Jurkat, Clone E6-1 (cell line): Measurements from ENCODE around the gene TMEM221.

Source experiments
- DNase-seq: peaks from one replicate; pipeline ENCODE4 v3.0.0-alpha.2; 2011; ENCODE audit warnings: low read depth, low spot score
- H3K4me3 ChIP-seq: 2 replicates; pipeline ENCODE4 v1.5.1; 2011; ENCODE audit warnings: mild to moderate bottlenecking, low read length, control low read depth, moderate library complexity

Gene TMEM221

DNA sequence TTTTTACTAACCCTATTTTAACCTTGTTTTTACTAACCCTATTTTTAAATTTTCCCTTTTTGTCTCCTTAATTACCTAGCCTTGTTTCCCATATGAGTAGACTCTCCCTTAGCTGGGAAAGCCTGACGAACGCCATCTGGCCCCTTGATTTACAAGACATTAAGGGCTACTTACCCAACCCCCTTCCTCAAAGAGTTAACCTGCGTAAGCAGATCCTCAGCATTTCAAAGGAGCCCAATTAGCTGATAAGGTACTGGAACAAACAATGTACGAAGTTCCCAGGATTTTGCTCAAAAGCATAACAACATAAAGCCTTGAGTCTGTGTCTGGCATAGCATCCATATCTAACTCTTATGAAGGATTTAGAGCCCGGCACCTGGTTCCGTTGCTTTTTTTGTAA is 33.3 kb downstream of the TMEM221 start:
- no peak for DNase-seq
- H3K4me3 ChIP-seq, result no peak overlapping the region

DNA sequence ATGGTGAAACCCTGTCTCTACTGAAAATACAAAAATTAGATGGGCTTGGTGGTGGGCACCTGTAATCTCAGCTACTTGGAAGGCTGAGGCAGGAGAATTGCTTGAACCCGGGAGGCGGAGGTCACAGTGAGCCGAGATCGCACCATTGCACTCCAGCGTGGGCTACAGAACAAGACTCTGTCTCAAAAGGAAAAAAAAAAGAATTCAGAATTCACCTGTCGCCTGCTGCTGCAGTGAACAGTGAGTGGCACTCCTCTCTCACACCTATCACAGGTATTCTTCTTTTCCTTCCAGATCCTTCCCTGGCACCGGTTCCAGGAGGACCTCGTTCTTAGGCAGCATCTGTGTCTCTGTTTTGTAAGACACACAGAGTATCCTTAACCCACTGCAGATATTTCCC is 34.4 kb downstream of the TMEM221 start:
- H3K4me3 ChIP-seq, result no peak overlapping the region
- DNase-seq, result no peak

DNA sequence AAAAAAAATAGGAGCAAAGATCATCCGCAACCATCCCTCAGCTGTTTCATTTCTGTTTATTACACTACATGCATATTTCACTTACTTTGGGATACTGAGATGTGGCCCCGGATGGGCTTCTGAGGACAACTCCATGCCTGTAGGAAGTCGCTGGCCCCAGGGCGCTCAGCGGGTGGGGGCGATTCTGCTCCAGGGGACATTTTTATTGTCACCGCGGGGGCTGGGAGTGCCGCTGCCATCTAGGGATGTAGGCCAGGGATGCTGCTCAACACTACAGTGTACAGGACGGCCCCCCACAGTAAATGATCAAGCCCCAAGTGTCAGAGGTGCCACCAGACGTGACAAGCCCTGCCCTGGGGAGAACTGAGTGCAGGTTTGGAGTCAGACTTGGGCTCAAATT is 36.7 kb downstream of the TMEM221 start:
- no peak for DNase-seq
- H3K4me3 ChIP-seq, result no peak overlapping the region

DNA sequence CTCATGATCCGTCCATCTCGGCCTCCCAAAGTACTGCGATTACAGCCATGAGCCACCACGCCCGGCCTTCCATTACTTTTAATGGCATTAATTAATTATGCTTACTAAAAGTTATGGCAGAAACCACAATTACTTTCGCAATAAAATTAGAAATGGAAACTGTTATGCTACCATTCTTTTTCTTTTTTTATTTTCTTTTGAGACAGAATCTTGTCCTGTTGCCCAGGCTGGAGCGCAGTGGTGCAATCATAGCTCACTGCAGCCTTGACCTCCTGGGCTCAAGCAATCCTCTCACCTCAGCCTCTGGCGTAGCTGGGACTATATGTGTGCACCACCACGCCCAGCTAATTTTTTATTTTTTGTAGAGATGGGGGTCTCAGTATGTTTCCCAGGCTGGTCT is 38.5 kb downstream of the TMEM221 start:
- H3K4me3 ChIP-seq, result no peak overlapping the region
- no peak for DNase-seq

DNA sequence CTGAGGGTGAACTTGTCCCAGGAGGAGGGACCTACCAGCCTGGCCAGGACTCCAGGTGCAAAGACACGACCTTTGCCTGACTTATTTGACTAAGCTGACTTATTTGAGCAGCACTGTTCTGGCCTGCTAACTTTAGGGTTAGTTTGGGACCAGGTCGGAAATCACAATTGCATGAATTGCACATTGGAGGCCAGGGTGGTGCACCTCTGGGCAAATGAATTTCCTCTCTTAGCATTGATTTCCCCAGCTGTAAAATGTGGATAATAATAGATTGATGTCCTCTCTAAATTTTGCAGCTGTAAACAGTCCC is 41.6 kb downstream of the TMEM221 start:
- H3K4me3 ChIP-seq, result peak overlapping the region; percentile 63

DNA sequence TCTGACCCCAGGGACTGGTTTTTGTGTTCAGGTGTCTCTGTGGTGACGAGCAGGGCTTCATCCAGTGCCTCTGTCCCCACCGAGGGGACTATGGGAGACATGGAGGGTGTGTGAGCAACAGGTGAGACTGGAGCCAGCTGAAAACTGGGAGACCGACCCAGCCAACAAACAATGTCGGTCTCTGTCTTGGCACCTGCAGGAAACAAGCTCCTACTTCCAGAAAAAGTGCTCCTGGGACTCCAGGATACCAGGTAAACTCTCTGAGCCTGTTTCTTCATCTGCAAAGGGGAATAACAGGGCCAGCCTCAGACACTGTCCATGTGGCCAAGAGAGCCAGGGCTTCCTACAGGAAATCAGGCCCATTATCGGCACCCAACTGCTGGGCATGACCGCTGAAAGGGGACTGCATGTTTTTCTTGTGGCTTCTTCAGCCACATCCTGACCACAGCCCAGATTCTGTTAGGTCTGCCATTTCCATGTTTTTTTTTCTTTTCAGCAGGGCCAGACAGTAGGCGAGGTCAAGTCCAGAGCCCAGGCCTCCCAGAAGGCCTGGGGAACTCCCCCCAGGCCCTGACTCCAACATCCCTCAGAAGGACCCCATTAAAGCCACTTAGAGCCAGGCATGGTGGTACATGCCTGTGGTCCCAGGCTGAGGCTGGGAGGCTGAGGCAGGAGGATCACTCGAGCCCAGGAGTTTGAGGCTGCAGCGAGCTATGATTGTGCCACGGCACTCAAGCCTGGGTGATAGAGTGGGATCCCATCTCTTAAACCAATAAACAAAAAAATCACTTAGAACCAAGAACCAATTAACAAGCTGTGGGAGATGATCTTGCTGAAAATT is 42.2 kb downstream of the TMEM221 start:
- DNase-seq, result peak; percentile 37
- H3K4me3 ChIP-seq, result peak overlapping the region; percentile 63

More for the DNA sequence above, 41.6 kb downstream of the TMEM221 start:
- DNase-seq, result no peak

DNA sequence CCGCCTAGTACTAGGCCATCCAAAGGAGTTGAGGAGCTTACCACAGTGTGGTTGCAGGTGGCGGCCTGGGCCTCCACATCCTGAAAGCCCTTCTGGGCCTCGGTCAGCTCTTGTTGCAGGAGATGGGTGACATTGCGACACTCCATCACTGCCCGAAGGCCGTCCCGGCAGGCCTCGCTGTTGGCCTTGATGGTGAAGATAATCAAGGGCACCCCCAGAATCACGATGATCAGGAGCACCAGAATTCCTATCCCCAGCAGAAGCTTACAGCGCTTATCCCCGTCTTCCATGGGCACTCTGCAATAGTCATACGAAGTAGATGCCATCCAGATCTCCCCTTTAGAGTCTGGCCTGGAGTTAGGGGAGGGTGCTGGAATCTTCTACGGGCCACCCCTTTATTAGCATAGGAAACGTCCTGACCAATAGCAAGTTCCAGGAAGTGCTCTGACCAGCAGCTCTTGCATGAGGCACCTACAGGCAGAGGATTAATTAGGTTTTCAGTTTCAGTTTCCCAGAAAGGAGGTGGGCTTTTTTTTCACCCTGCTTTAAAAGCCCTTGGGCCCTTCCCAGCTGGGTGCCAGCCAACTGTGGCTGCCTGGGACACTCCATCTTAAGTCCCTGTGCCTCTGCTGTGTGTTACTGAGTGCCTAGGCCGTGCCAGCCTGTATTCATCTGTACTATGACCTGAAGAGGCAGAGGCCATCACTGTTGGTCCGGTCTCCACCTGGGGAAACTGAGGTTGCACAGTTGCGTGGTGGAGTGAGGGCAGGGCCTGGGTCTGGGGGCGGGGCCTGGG is 43.0 kb downstream of the TMEM221 start, which contains the start of gene BST2:
Gene BST2 (minus strand): TSS at position 381 of the 796 bp plus-strand sequence. CDS start 55 bp downstream, at position 326.
- DNase-seq, result peak; percentile 81
- H3K4me3 ChIP-seq, result peak within 1 kb of the TSS; percentile 63

DNA sequence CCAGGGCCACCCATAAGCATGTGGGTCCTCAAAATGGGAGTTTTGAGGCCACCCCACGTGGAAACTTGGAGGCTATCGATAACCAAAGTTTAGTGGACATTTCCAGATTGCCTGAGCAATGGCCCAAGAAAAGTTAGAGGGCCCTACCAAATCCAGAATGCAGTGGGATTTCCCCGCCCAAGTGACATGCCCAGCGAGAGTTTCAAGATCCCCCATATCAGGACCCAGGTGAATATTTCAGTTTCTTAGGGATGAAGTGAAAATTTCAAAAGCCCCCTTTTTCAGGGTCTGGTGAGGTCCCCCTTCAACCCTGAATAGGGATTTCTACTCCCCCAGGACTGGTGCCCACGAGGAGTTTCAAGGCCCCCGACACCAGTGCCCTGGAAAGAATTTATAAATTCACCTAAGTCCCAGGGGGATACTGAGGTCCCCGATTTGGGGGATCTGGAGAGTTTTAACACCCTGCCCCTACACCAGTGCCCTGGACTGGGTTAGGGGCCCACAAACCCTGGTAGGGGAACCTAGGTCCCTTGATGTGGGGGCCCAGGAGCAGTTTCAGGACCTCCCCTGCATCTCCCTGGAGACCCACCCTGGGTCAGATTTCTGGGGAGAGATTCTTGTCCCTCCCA is 43.7 kb downstream of the TMEM221 start:
- DNase-seq, result no peak
- H3K4me3 ChIP-seq, result peak overlapping the region; percentile 63

DNA sequence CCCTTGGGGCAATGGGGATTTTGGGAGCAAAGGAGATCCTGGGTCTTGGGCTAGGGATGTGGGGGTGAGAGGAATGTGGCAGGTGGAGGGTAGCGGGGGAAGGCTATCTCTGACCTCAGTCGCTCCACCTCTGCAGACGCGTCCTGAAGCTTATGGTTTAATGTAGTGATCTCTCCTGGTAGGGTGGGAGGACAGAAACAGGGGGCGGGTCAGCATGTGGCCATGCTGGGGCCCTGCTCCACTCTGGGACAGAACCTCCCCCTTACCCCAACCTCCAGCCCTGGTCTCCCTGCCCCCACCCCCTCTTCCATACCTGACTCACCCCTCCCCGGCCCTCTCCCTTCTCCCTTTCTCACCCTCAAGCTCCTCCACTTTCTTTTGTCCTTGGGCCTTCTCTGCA is 44.5 kb downstream of the TMEM221 start:
- no peak for DNase-seq
- no peak overlapping the region for H3K4me3 ChIP-seq

DNA sequence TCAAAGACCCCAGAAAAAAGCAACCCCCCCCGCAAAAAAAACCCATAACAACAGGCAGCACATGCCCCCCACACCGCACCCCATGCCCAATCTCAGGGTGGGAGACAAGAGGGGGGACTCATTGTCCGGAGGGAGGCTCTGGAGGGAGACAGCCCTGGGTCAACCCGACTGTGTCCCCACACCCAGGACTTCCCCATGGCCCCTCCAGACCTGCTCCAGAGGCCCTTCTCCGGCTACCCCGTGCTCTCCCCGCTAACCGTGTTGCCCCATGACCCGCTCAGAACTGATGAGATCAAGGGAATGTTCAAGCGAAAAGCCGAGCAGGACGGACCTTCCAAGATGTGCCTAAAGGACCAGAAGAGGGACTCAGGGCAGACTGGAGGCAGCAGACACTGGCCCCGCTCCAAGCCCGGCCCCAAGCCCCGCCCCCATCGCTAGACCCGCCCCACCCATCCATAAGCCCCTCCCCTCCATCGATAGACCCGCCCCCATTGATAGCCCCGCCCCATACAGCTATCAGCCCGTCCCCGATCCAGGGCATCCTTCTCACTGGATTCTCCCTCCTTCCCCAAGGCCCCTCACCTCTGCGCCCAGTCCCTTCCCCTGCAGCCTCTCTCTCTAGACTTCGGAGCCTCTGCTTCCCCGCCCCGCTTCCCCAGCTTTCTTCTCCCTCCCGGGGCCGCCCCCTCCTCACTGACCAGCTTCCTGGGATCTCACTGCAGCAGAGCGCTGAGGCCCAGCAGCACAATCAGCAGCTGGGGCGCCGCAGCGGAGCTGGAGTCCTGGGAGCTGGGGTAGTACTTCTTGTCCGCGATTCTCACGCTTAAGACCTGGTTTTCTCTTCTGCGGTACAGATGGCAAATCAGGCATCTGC is 45.2 kb downstream of the TMEM221 start:
- no peak overlapping the region for H3K4me3 ChIP-seq

DNA sequence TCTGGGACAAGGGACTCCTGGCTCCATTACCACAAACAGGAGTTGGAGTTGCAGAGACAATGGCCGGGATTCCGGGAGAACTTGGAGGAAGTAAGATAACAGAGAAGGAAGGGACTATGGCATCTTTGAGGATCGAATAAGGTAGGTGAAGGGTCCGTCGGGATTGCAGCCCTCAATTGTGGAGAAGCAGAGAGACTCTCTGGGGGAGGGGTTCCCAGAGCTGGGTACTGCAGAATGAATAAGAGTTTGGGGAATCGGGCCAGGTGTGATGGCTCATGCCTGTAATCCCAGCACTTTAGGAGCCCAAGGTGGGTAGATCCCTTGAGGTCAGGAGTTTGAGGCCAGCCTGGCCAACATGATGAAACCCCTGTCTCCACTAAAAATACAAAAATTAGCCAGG is 46.8 kb downstream of the TMEM221 start:
- no peak overlapping the region for H3K4me3 ChIP-seq
- no peak for DNase-seq

More for the DNA sequence above, 45.2 kb downstream of the TMEM221 start:
- DNase-seq, result no peak

DNA sequence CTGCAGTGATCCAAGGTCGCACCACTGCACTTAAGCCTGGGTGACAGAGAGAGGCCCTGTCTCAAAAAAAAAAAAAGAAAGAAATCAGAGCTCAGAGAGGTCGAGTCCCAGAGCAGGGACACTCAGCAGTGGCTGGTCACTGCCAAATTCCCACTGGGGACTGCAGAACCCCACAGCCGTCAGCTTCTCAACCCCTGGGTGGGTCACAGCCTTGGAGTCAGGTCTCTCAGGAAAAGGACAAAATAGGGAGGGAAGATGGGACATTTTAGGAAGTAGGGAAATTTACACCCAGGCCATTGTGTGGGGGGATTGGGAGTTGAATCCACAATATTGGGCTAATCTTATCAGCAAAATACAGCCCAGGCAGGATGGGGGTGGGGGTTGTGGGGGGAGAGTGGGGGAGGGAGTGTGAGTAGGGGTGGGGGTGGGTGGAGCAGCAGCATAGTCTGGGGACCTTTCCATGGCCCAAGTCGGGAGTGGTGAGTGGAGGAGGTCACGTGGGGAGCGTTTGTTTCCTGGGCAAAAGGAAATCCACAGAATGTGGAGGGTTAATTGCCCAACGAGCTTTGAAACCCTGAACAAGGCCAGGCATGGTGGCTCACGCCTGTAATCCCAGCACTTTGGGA is 49.5 kb downstream of the TMEM221 start:
- H3K4me3 ChIP-seq, result no peak overlapping the region
- no peak for DNase-seq

DNA sequence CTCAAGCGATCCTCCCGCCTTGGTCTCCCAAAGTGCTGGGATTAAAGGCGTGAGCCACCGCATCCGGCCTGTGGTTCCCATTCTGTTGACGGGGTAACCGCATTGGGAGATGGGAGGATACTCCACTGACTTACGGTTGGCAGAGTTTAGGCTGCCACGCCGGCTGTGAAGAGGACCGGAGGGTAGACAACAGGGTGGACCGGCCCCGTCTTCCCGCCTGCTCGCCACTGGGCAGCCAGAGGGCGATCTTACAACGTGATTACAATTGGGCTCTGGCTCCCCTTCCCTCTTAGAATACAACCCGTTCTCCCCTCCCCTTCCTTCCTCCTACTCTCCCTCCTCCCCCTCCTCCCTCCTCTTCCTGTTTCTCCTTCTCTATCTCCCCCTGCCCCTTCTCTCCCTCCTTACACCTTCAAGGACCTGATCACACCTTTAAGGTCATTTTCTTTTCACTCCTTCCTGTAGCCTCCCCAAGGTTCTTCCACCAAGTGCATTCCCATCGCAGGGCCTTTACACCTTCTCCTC is 53.5 kb downstream of the TMEM221 start:
- peak; percentile 85 for DNase-seq
- H3K4me3 ChIP-seq, result peak overlapping the region; percentile 43

DNA sequence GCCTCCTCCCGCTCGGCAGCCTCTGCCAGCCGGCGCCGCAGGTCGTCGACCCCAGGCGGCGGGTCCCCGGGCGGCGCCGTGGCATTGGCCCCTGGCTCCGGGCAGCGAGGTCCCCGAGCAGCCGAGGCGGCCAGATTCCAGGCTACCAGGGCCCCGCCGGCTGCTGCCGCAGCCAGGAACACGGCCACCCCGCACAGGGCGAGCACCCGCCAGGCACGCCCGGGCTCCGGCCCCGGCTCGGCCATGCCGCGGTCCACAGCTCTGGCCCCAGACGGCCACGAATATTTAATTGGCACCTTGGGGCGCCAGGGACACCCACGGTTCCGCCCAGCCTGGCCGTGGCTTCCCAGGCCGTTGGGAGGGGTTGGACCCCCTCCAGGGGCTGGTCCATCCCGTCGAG is 54.6 kb downstream of the TMEM221 start, which contains the start of gene CCDC194:
Gene CCDC194 (minus strand): TSS at position 283 of the 400 bp plus-strand sequence. CDS start 38 bp downstream, at position 245.
- H3K4me3 ChIP-seq, result peak within 1 kb of the TSS; percentile 43
- DNase-seq, result no peak

DNA sequence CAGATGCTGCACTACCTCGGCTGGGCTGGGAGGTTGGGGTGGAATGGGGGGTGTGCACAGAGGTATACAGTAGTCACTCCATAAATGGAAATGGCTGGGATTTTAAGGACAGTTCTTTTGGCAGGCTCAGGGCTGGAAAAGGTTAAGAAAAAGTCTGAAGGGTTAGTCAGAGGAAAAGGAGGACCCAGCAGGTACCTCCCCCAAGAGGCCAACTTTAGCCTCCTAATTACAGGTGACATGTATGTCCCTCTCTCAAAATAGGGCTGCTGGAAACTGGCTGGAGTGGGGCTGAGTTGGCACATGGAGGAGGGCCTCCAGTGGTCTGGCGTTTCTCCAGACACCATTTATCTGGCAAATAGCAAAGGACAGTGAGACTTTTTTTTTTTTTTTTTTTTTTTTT is 55.5 kb downstream of the TMEM221 start:
- H3K4me3 ChIP-seq, result no peak overlapping the region
- DNase-seq, result no peak

DNA sequence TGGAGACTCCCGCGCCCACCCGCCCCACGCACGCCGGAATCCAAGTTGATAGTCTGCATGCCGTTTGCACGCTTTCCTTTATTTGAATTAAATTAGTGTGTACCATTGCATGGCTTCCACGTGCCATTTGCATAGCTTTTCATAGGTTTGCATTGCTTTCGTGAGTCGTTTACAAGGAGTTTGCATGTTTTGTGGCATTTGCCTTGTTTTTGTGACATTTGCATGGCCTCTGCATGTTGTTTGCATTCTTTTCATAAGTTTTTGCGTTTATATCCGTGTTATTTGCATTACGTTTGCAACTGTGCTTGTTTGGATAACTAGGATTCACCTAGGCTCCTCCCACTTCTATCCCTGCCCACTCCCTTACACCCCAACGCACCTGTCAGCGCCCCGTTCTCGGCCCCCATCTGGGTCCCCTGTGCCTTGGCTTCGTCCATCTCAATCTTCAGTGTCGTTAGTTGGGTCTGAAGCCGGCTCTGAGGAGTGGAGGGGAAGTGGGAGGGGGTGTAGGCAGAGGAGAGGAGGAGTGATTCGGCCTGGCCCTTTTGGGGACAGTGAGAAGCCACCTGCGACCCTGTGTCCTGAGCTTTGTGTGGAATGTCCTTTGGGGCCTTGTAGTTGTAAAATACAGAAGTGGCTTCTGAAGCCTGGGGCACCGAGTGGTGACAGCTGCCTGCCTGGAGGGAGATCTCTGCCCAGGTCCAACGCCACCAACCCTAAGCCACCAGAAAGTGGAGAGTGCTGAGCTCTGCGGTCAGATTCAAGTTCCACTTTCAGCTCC is 56.9 kb downstream of the TMEM221 start:
- H3K4me3 ChIP-seq, result peak overlapping the region; percentile 41
- DNase-seq, result no peak

DNA sequence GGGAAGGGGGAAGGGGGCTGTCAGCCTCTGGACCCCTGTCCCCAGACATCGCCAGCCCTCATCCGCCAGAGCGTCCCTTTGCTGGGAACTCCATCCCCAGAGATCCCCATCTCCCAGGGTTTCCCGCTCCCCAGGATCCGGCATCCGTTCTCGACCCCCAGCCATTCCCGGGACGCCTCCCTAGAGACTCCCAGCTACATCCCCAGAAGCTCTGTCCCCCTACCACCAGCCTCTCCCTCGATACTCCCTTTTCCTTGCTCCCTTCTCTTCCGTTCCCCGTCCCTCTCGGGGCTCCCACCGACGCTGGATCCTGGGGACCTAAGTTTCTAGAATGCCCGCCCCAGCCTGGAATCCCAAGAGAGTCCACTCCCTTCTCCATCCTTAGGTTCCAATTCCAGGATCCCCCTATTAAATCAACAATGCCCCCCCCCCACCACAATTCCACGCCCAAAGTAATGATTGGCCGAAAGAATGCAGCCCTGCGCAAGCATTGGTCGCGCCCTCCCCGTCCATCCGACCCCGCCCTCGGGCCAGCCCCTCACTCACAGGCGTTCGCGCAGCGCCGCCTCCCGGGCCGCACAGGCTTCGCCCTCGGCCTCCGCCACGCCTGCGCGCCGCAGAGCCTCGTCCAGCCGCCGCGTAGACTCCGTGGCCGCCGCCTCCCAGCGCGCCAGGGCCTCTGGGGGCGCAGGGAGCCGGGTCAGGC is 57.6 kb downstream of the TMEM221 start:
- DNase-seq, result peak; percentile 88

More for the DNA sequence above, 57.6 kb downstream of the TMEM221 start:
- peak overlapping the region; percentile 70 for H3K4me3 ChIP-seq
